ENCODE measurements around the gene RAB11A.

DNA sequence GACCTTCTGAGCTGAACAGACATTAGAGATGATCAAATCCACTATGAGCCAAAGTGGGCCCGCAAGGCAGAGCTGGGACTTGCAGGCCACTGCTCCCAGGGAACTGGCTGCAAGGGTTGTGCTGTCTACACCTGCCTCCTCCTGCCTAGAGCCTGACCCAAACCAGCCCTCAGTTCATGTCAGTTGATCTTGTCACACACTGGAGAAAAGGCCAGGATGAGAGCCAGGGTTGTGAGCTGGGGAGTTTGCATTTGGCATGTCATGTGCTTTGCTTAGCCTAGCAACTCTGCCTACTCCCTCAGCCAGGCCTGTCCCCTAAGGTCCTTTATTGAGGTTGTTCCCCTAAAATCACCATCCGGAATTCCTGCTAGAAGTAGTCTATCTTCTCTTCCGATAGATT lies 67.8 kb downstream of the RAB11A start:
- TF ChIP-seq POLR2A (IDR thresholded peaks at IDR 0.05) (no peak), EP300 (IDR thresholded peaks at IDR 0.05; ENCODE audit: low read depth) (no peak), POLR2AphosphoS5 (IDR thresholded peaks at IDR 0.05) (no peak)
- TF ChIP-seq, protein P1, sequence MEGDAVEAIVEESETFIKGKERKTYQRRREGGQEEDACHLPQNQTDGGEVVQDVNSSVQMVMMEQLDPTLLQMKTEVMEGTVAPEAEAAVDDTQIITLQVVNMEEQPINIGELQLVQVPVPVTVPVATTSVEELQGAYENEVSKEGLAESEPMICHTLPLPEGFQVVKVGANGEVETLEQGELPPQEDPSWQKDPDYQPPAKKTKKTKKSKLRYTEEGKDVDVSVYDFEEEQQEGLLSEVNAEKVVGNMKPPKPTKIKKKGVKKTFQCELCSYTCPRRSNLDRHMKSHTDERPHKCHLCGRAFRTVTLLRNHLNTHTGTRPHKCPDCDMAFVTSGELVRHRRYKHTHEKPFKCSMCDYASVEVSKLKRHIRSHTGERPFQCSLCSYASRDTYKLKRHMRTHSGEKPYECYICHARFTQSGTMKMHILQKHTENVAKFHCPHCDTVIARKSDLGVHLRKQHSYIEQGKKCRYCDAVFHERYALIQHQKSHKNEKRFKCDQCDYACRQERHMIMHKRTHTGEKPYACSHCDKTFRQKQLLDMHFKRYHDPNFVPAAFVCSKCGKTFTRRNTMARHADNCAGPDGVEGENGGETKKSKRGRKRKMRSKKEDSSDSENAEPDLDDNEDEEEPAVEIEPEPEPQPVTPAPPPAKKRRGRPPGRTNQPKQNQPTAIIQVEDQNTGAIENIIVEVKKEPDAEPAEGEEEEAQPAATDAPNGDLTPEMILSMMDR (IDR thresholded peaks at IDR 0.05), result no peak

Data from transverse colon (tissue), 4 donors.